WTC11 (cell line): ENCODE results near the gene RELT. TPM values are rescaled to one million over a fixed set of nuclear protein-coding genes. Genes with fewer than 3 reads are reported as not detected.

Experiments
- ATAC-seq: fragments of 200-7000 bp; cut with Tn5 transposase; 2 replicates; pipeline ENCODE4 v1.10.0; 2021; ENCODE audit warnings: mild to moderate bottlenecking, moderate library complexity
- CTCF ChIA-PET: fragments of 300-600 bp; sonication (Branson Sonifier 250); formaldehyde crosslinking; loops from one replicate; lab custom pipeline; 2021; ENCODE audit warnings: antibody characterized with exemption; lab: Charles Lee
- POLR2A ChIA-PET: fragments of 350-600 bp; sonication (Branson Sonifier 250); formaldehyde crosslinking; loops from one replicate; lab custom pipeline; 2021; ENCODE audit warnings: antibody characterized with exemption; lab: Charles Lee
- DNase-seq: peaks from one replicate; pipeline ENCODE4 v3.0.0; 2021; ENCODE audit warnings: low spot score
- H3K27ac Mint-ChIP-seq: 2 replicates; pipeline ENCODE4 v1.8.0; 2021; ENCODE audit warnings: mixed read lengths
- H3K27me3 Mint-ChIP-seq: 2 replicates; pipeline ENCODE4 v1.8.0; 2021; ENCODE audit warnings: low read depth, mild to moderate bottlenecking, moderate library complexity, mixed read lengths
- H3K36me3 Mint-ChIP-seq: 2 replicates; pipeline ENCODE4 v1.8.0; 2021; ENCODE audit warnings: mixed read lengths
- H3K4me1 Mint-ChIP-seq: 2 replicates; pipeline ENCODE4 v1.8.0; 2022; ENCODE audit warnings: mixed read lengths
- H3K4me3 Mint-ChIP-seq: 2 replicates; pipeline ENCODE4 v1.8.0; 2021; ENCODE audit warnings: mild to moderate bottlenecking, moderate library complexity, mixed read lengths
- H3K9me3 Mint-ChIP-seq: 2 replicates; pipeline ENCODE4 v1.8.0; 2021; ENCODE audit warnings: mixed read lengths
- CREM ChIP-seq: sonication (generic); formaldehyde crosslinking; IDR thresholded peaks from 2 replicates; pipeline ENCODE4 v1.8.1; 2022; ENCODE audit warnings: mild to moderate bottlenecking, missing genetic modification reagents, moderate library complexity
- NR1H2 ChIP-seq: sonication (generic); formaldehyde crosslinking; IDR thresholded peaks from 2 replicates; pipeline ENCODE4 v1.9.0; 2021; ENCODE audit warnings: mild to moderate bottlenecking, moderate library complexity, missing genetic modification reagents
- ZNF317 ChIP-seq: sonication (generic); formaldehyde crosslinking; IDR thresholded peaks from 2 replicates; pipeline ENCODE4 v1.8.1; 2023; ENCODE audit warnings: low read depth, mild to moderate bottlenecking, moderate library complexity, missing genetic modification reagents, borderline replicate concordance
- total RNA-seq: library from RNA; stranded (reverse); gene quantifications from 3 replicates; pipeline ENCODE4 v1.2.3, GENCODE V29; 2021
- TF ChIP-seq, protein P1 (sequence below): sonication (generic); formaldehyde crosslinking; IDR thresholded peaks from 2 replicates; pipeline ENCODE4 v1.8.0; 2023; ENCODE audit warnings: mild to moderate bottlenecking, missing genetic modification reagents
- TF ChIP-seq, protein P2 (sequence below): sonication (generic); formaldehyde crosslinking; IDR thresholded peaks from 2 replicates; pipeline ENCODE4 v1.8.0; 2023; ENCODE audit warnings: missing genetic modification reagents, mild to moderate bottlenecking, borderline replicate concordance
- TF ChIP-seq, protein P3 (sequence below): sonication (generic); formaldehyde crosslinking; IDR thresholded peaks from 2 replicates; pipeline ENCODE4 v1.8.1; 2023; ENCODE audit warnings: mild to moderate bottlenecking, missing genetic modification reagents
- TF ChIP-seq, protein P4 (sequence below): sonication (generic); formaldehyde crosslinking; IDR thresholded peaks from 2 replicates; pipeline ENCODE4 v1.8.0; 2022; ENCODE audit warnings: mild to moderate bottlenecking, missing genetic modification reagents
- TF ChIP-seq, protein P5 (sequence below): sonication (generic); formaldehyde crosslinking; IDR thresholded peaks from 2 replicates; pipeline ENCODE4 v1.8.1; 2022; ENCODE audit warnings: low read depth, mild to moderate bottlenecking, moderate library complexity, missing genetic modification reagents, borderline replicate concordance
- TF ChIP-seq, protein P6 (sequence below): fragments of 200-600 bp; IDR thresholded peaks from 2 replicates; pipeline ENCODE4 v1.8.0; 2022; ENCODE audit warnings: antibody characterized with exemption

Gene RELT
- total RNA-seq, 1 experiment from 2014 or later = 6.7 TPM

DNA sequence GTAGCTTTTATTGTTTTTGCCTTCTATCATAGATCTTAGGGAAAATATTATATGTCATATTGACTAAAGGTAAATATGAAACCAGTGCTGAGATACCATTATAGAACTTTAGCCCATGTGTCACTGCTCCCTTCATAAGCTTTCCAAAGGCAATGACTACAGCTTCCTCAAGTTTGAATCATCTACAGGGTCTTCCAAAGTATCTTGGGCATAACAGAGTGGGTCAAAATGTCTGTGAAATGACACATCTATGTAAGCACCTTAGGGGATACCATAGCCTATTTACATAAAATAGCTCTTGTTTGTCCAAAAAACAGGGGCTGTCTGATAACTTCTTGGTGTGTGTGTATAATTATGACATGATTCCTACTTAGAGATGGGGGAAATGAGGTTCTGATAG, 52.5 kb downstream of the RELT start (continued):
- TF ChIP-seq, protein P1, sequence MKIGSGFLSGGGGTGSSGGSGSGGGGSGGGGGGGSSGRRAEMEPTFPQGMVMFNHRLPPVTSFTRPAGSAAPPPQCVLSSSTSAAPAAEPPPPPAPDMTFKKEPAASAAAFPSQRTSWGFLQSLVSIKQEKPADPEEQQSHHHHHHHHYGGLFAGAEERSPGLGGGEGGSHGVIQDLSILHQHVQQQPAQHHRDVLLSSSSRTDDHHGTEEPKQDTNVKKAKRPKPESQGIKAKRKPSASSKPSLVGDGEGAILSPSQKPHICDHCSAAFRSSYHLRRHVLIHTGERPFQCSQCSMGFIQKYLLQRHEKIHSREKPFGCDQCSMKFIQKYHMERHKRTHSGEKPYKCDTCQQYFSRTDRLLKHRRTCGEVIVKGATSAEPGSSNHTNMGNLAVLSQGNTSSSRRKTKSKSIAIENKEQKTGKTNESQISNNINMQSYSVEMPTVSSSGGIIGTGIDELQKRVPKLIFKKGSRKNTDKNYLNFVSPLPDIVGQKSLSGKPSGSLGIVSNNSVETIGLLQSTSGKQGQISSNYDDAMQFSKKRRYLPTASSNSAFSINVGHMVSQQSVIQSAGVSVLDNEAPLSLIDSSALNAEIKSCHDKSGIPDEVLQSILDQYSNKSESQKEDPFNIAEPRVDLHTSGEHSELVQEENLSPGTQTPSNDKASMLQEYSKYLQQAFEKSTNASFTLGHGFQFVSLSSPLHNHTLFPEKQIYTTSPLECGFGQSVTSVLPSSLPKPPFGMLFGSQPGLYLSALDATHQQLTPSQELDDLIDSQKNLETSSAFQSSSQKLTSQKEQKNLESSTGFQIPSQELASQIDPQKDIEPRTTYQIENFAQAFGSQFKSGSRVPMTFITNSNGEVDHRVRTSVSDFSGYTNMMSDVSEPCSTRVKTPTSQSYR (CRISPR knock-in tag) = no peak
- TF ChIP-seq, protein P2, sequence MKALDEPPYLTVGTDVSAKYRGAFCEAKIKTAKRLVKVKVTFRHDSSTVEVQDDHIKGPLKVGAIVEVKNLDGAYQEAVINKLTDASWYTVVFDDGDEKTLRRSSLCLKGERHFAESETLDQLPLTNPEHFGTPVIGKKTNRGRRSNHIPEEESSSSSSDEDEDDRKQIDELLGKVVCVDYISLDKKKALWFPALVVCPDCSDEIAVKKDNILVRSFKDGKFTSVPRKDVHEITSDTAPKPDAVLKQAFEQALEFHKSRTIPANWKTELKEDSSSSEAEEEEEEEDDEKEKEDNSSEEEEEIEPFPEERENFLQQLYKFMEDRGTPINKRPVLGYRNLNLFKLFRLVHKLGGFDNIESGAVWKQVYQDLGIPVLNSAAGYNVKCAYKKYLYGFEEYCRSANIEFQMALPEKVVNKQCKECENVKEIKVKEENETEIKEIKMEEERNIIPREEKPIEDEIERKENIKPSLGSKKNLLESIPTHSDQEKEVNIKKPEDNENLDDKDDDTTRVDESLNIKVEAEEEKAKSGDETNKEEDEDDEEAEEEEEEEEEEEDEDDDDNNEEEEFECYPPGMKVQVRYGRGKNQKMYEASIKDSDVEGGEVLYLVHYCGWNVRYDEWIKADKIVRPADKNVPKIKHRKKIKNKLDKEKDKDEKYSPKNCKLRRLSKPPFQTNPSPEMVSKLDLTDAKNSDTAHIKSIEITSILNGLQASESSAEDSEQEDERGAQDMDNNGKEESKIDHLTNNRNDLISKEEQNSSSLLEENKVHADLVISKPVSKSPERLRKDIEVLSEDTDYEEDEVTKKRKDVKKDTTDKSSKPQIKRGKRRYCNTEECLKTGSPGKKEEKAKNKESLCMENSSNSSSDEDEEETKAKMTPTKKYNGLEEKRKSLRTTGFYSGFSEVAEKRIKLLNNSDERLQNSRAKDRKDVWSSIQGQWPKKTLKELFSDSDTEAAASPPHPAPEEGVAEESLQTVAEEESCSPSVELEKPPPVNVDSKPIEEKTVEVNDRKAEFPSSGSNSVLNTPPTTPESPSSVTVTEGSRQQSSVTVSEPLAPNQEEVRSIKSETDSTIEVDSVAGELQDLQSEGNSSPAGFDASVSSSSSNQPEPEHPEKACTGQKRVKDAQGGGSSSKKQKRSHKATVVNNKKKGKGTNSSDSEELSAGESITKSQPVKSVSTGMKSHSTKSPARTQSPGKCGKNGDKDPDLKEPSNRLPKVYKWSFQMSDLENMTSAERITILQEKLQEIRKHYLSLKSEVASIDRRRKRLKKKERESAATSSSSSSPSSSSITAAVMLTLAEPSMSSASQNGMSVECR (CRISPR knock-in tag) = no peak
- TF ChIP-seq, protein P3, sequence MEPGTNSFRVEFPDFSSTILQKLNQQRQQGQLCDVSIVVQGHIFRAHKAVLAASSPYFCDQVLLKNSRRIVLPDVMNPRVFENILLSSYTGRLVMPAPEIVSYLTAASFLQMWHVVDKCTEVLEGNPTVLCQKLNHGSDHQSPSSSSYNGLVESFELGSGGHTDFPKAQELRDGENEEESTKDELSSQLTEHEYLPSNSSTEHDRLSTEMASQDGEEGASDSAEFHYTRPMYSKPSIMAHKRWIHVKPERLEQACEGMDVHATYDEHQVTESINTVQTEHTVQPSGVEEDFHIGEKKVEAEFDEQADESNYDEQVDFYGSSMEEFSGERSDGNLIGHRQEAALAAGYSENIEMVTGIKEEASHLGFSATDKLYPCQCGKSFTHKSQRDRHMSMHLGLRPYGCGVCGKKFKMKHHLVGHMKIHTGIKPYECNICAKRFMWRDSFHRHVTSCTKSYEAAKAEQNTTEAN = no peak
- no peak for TF ChIP-seq NR1H2 (CRISPR knock-in tag)
- TF ChIP-seq, protein P4, sequence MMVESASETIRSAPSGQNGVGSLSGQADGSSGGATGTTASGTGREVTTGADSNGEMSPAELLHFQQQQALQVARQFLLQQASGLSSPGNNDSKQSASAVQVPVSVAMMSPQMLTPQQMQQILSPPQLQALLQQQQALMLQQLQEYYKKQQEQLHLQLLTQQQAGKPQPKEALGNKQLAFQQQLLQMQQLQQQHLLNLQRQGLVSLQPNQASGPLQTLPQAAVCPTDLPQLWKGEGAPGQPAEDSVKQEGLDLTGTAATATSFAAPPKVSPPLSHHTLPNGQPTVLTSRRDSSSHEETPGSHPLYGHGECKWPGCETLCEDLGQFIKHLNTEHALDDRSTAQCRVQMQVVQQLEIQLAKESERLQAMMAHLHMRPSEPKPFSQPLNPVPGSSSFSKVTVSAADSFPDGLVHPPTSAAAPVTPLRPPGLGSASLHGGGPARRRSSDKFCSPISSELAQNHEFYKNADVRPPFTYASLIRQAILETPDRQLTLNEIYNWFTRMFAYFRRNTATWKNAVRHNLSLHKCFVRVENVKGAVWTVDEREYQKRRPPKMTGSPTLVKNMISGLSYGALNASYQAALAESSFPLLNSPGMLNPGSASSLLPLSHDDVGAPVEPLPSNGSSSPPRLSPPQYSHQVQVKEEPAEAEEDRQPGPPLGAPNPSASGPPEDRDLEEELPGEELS (CRISPR knock-in tag) = no peak
- TF ChIP-seq, all 79 proteins: peak for 0

DNA sequence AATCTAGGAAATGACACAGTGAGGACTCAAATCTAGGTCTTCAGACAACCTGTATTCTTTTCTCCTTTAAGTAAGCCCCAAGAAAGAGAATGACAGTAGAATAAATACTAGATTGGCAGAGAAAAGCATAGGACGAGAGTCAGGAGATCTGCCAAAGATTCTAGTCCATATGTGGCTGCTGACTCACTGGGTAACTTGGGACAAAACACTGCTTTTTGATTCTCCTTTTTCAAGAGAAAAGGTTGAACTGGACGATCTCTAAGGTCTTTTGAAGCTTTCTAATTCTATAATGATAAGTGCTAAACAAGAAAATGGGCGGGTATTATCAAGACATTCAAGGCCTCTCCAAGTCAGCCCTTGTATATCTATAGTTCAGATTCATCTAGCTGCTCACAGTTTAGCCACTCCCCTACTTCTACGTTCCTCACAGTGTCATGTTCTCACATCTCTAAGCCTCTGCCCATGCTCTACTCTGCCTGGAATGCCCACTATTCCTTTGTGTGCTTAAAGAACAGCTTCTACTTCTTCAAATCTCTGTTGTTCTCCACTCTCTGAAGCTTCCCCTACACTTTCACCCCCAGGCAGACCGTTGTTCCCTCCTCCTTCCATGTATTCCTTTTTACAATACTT, 53.0 kb downstream of the RELT start:
- TF ChIP-seq, protein P5, sequence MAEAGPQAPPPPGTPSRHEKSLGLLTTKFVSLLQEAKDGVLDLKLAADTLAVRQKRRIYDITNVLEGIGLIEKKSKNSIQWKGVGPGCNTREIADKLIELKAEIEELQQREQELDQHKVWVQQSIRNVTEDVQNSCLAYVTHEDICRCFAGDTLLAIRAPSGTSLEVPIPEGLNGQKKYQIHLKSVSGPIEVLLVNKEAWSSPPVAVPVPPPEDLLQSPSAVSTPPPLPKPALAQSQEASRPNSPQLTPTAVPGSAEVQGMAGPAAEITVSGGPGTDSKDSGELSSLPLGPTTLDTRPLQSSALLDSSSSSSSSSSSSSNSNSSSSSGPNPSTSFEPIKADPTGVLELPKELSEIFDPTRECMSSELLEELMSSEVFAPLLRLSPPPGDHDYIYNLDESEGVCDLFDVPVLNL (CRISPR knock-in tag) = no peak
- TF ChIP-seq, protein P6, sequence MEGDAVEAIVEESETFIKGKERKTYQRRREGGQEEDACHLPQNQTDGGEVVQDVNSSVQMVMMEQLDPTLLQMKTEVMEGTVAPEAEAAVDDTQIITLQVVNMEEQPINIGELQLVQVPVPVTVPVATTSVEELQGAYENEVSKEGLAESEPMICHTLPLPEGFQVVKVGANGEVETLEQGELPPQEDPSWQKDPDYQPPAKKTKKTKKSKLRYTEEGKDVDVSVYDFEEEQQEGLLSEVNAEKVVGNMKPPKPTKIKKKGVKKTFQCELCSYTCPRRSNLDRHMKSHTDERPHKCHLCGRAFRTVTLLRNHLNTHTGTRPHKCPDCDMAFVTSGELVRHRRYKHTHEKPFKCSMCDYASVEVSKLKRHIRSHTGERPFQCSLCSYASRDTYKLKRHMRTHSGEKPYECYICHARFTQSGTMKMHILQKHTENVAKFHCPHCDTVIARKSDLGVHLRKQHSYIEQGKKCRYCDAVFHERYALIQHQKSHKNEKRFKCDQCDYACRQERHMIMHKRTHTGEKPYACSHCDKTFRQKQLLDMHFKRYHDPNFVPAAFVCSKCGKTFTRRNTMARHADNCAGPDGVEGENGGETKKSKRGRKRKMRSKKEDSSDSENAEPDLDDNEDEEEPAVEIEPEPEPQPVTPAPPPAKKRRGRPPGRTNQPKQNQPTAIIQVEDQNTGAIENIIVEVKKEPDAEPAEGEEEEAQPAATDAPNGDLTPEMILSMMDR = no peak
- TF ChIP-seq CREM (CRISPR knock-in tag) = no peak
- TF ChIP-seq, protein P1 (CRISPR knock-in tag) = no peak
- TF ChIP-seq NR1H2 (CRISPR knock-in tag) = no peak
- TF ChIP-seq ZNF317 (CRISPR knock-in tag) = no peak
- Mint-ChIP-seq H3K36me3 (no peaks in the 10 kb centered on the region), H3K4me1 (no peaks in the 10 kb centered on the region; the same call in 1 of the 2 replicates), H3K9me3 (no peaks in the 10 kb centered on the region), H3K27me3 (no peaks in the 10 kb centered on the region), H3K27ac (no peak overlapping the region), H3K4me3 (no peak overlapping the region)
- ATAC-seq = no peak; the same call in 1 of the 2 replicates
- POLR2A ChIA-PET = no interaction called here
- DNase-seq = no peak
- CTCF ChIA-PET = no interaction called here
